Raji (cell line): Measurements from ENCODE around the gene PDE7B.

Experiments used
- POLR2A ChIP-seq: IDR thresholded peaks from 2 replicates; pipeline ENCODE4 v1.6.1; 2011; ENCODE audit warnings: low read depth, low read length, control low read depth; ENCODE audit not compliant: insufficient read depth

The PDE7B gene

GRCh38 chr6:135831016-135831415 is 20.5 kb upstream of the PDE7B start:
- no peak for TF ChIP-seq POLR2A

GRCh38 chr6:135832166-135832565 is 19.3 kb upstream of the PDE7B start:
- TF ChIP-seq POLR2A, result no peak

- no peak for TF ChIP-seq POLR2A
Measured at GRCh38 chr6:135833771-135834170, 17.7 kb upstream of the PDE7B start.

- no peak for TF ChIP-seq POLR2A
Measured at GRCh38 chr6:135837735-135838449, 13.6 kb upstream of the PDE7B start.

- no peak for TF ChIP-seq POLR2A
Measured at GRCh38 chr6:135839121-135839520, 12.4 kb upstream of the PDE7B start.

GRCh38 chr6:135842618-135843392 is 8.7 kb upstream of the PDE7B start:
- no peak for TF ChIP-seq POLR2A

- TF ChIP-seq POLR2A, result no peak
Measured at GRCh38 chr6:135850882-135851281, 619 bp upstream of the PDE7B start.

- TF ChIP-seq POLR2A, result no peak
Measured at GRCh38 chr6:135852746-135853145, 1.2 kb downstream of the PDE7B start.

GRCh38 chr6:135853227-135853626 is 1.7 kb downstream of the PDE7B start:
- TF ChIP-seq POLR2A, result no peak

- no peak for TF ChIP-seq POLR2A
Measured at GRCh38 chr6:135853986-135854385, 2.5 kb downstream of the PDE7B start.

- TF ChIP-seq POLR2A, result no peak
Measured at GRCh38 chr6:135854799-135855198, 3.3 kb downstream of the PDE7B start.

- TF ChIP-seq POLR2A, result no peak
Measured at GRCh38 chr6:135858931-135859330, 7.4 kb downstream of the PDE7B start.

GRCh38 chr6:135860361-135860760 is 8.9 kb downstream of the PDE7B start:
- TF ChIP-seq POLR2A, result no peak

- no peak for TF ChIP-seq POLR2A
Measured at GRCh38 chr6:135861189-135861588, 9.7 kb downstream of the PDE7B start.

GRCh38 chr6:135866445-135867123 is 15.1 kb downstream of the PDE7B start:
- no peak for TF ChIP-seq POLR2A

GRCh38 chr6:135867332-135867731 is 15.8 kb downstream of the PDE7B start:
- no peak for TF ChIP-seq POLR2A
